A673 (cell line): Measurements from ENCODE around the gene TOPBP1. TPM values are rescaled to one million over a fixed set of nuclear protein-coding genes. Genes with fewer than 3 reads are reported as not detected.
A peak's percentile ranks its signal among the peaks of the same experiment; 100 is the strongest.

Source experiments
- BruUV-seq: library from RNA; stranded (reverse); fragments of 400-500 nt; replicated peaks from 2 replicates; lab custom pipeline; 2021; lab: Mats Ljungman, UMichigan
- CTCF ChIA-PET: fragments of 300-600 bp; sonication (Branson Sonifier 250); formaldehyde crosslinking; loops from one replicate; lab custom pipeline; 2022; ENCODE audit warnings: antibody characterized with exemption; lab: Charles Lee
- POLR2A ChIA-PET: fragments of 300-600 bp; sonication (Branson Sonifier 250); formaldehyde crosslinking; loops from one replicate; lab custom pipeline; 2022; ENCODE audit warnings: antibody characterized with exemption; ENCODE audit not compliant: low non-redundant PET; lab: Charles Lee
- DNase-seq: peaks from one replicate; pipeline ENCODE4 v3.0.0-alpha.2; 2015; ENCODE audit warnings: low spot score
- H3K27ac ChIP-seq: fragments of 200-600 bp; sonication (generic); 2 replicates; pipeline ENCODE4 v1.5.1; 2016; ENCODE audit warnings: mixed run types, low read depth, mild to moderate bottlenecking, mixed read lengths, antibody characterized with exemption, low read length; ENCODE audit not compliant: poor library complexity, severe bottlenecking
- H3K27me3 ChIP-seq: fragments of 200-600 bp; sonication (generic); replicated peaks from 2 replicates; pipeline ENCODE4 v1.6.1; 2017; ENCODE audit warnings: mixed run types, low read depth, mild to moderate bottlenecking, mixed read lengths, antibody characterized with exemption, low read length; ENCODE audit not compliant: insufficient read depth, poor library complexity
- H3K36me3 ChIP-seq: fragments of 200-600 bp; sonication (generic); 2 replicates; pipeline ENCODE4 v1.6.1; 2016; ENCODE audit warnings: mixed run types, mild to moderate bottlenecking, mixed read lengths, antibody characterized with exemption, low read length; ENCODE audit not compliant: insufficient read depth, poor library complexity, severe bottlenecking
- H3K4me1 ChIP-seq: fragments of 200-600 bp; sonication (generic); 2 replicates; pipeline ENCODE4 v1.6.1; 2017; ENCODE audit warnings: mixed run types, mild to moderate bottlenecking, mixed read lengths, antibody characterized with exemption, low read length; ENCODE audit not compliant: insufficient read depth, poor library complexity, severe bottlenecking
- H3K4me3 ChIP-seq: fragments of 200-600 bp; sonication (generic); 2 replicates; pipeline ENCODE4 v1.5.1; 2016; ENCODE audit warnings: low read depth, mixed run types, mild to moderate bottlenecking, mixed read lengths, low read length; ENCODE audit not compliant: poor library complexity, severe bottlenecking
- H3K9me3 ChIP-seq: fragments of 200-600 bp; sonication (generic); 2 replicates; pipeline ENCODE4 v1.6.1; 2016; ENCODE audit warnings: mixed run types, low read depth, mild to moderate bottlenecking, mixed read lengths, antibody characterized with exemption, low read length; ENCODE audit not compliant: poor library complexity, severe bottlenecking
- CTCF ChIP-seq: fragments of 300-800, 200-600 bp; sonication (generic); conservative IDR thresholded peaks from 2 replicates; pipeline ENCODE4 v1.5.1; 2017; ENCODE audit warnings: low read depth, mild to moderate bottlenecking, antibody characterized with exemption, low read length, moderate library complexity, mixed read lengths
- EZH2 ChIP-seq: fragments of 200-600 bp; sonication (generic); IDR thresholded peaks from 2 replicates; pipeline ENCODE4 v1.6.1; 2017; ENCODE audit warnings: borderline replicate concordance, low read depth, mild to moderate bottlenecking, mixed read lengths, antibody characterized with exemption, low read length; ENCODE audit not compliant: poor library complexity, severe bottlenecking
- intact Hi-C: fragments of 100-400 bp; cut with micrococcal nuclease; formaldehyde crosslinking; loops from one replicate; pipeline ENCODE4 v1.10.0; 2022; ENCODE audit not compliant: unreplicated experiment
- total RNA-seq: library from RNA; stranded (reverse); gene quantifications from 2 replicates; pipeline ENCODE4 v1.2.3, GENCODE V29; 2021

Gene TOPBP1
- total RNA-seq, 1 experiment from 2014 or later, result 59.8 TPM

GRCh38 chr3:133600572-133601081 lies 61.1 kb downstream of the TOPBP1 start:
- H3K4me1 ChIP-seq, result peaks cover under 1% of the 10 kb centered on the region
- no peaks in the 10 kb centered on the region for H3K9me3 ChIP-seq
- no peak for TF ChIP-seq EZH2
- TF ChIP-seq CTCF, result no peak
- intact Hi-C loops, result no loop called here
- no peak overlapping the region for H3K27ac ChIP-seq
- DNase-seq, result no peak
- ChIA-PET POLR2A (no interaction called here), CTCF (no interaction called here)
- TSS peak; percentile 44 for BruUV-seq
- H3K36me3 ChIP-seq, result peaks cover 9% of the 10 kb centered on the region
- H3K4me3 ChIP-seq, result no peak overlapping the region
- H3K27me3 ChIP-seq, result no peaks in the 10 kb centered on the region

- CTCF ChIA-PET, result no interaction called here
- DNase-seq, result no peak
- TF ChIP-seq CTCF (no peak), EZH2 (no peak)
- Histone ChIP-seq H3K4me3 (no peak overlapping the region), H3K27me3 (no peaks in the 10 kb centered on the region), H3K27ac (no peak overlapping the region), H3K4me1 (peaks cover 13% of the 10 kb centered on the region), H3K36me3 (peaks cover 9% of the 10 kb centered on the region), H3K9me3 (no peaks in the 10 kb centered on the region)
- intact Hi-C loops, result no loop called here
- POLR2A ChIA-PET, result no interaction called here
- no TSS peak for BruUV-seq
Measured at GRCh38 chr3:133599280-133599679, 62.5 kb downstream of the TOPBP1 start.

GRCh38 chr3:133598405-133598804 lies 63.3 kb downstream of the TOPBP1 start:
- H3K4me3 ChIP-seq, result no peak overlapping the region
- H3K4me1 ChIP-seq, result peaks cover 13% of the 10 kb centered on the region
- ChIA-PET CTCF (no interaction called here), POLR2A (no interaction called here)
- no peak overlapping the region for H3K27ac ChIP-seq
- intact Hi-C loops, result no loop called here
- no peak for DNase-seq
- no peaks in the 10 kb centered on the region for H3K9me3 ChIP-seq
- TF ChIP-seq CTCF (no peak), EZH2 (no peak)
- peaks cover 9% of the 10 kb centered on the region for H3K36me3 ChIP-seq
- H3K27me3 ChIP-seq, result no peaks in the 10 kb centered on the region
- BruUV-seq, result no TSS peak
